Coronary artery (tissue), 2 donors: ENCODE measurements around the gene ABHD6.
"Not testable (repeated sequence)": the region's sequence is repeated elsewhere in the genome, so short reads cannot be mapped to it uniquely, and the experiment has no call there.

Experiments used
- DNase-seq: peaks from one replicate; pipeline ENCODE4 v3.0.0-alpha.2; 2017; ENCODE audit warnings: low spot score
- H3K27ac ChIP-seq, 2 donors: fragments of 200-600 bp; sonication (generic); one replicate each; pipeline ENCODE4 v1.5.1; 2016 to 2019
- H3K4me3 ChIP-seq: fragments of 200-600 bp; sonication (generic); 2 replicates; pipeline ENCODE4 v1.5.1; 2016; ENCODE audit warnings: mild to moderate bottlenecking, moderate library complexity
- TF ChIP-seq, protein P1 (sequence below): fragments of 200-600 bp; sonication (generic); IDR thresholded peaks from one replicate; pipeline ENCODE4 v1.5.1; 2019; ENCODE audit warnings: antibody characterized with exemption

ABHD6 gene

DNA sequence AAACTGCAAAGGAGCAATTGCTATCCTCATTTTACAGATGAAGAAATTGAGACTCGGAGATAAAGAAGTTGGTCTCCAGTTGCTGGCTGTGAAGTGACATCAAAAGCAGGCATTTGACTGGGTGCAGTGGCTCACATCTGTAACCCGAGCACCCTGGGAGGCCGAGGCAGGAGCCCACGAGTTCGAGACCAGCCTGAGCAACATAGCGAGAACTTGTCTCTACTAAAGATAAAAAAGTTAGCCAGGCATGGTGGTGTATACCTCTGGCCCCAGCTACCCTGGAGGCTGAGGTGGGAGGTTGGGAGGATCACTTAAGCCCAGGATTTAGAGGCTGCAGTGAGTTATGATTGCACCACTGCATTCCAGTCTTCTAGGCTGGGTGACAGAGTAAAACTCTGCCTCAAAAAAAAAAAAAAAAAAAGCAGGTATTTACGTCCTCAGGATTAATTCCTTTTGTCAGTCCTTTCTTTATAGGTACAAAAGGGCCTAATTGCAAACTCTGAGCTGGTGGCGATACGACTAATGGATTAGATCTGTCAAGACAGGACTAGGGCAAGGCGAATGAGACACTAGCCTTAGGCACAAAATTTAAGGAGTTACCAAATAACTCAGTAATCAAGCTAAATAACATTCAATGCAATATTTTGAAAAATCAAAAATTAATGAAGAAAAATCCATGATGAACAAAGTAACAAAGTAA is 20.9 kb upstream of the ABHD6 start:
- DNase-seq: peak; percentile 41
- TF ChIP-seq, protein P1, sequence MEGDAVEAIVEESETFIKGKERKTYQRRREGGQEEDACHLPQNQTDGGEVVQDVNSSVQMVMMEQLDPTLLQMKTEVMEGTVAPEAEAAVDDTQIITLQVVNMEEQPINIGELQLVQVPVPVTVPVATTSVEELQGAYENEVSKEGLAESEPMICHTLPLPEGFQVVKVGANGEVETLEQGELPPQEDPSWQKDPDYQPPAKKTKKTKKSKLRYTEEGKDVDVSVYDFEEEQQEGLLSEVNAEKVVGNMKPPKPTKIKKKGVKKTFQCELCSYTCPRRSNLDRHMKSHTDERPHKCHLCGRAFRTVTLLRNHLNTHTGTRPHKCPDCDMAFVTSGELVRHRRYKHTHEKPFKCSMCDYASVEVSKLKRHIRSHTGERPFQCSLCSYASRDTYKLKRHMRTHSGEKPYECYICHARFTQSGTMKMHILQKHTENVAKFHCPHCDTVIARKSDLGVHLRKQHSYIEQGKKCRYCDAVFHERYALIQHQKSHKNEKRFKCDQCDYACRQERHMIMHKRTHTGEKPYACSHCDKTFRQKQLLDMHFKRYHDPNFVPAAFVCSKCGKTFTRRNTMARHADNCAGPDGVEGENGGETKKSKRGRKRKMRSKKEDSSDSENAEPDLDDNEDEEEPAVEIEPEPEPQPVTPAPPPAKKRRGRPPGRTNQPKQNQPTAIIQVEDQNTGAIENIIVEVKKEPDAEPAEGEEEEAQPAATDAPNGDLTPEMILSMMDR: no peak
- Histone ChIP-seq H3K27ac (no peak overlapping the region), H3K4me3 (no peak overlapping the region)

GRCh38 chr3:58217209-58217811 is 20.3 kb upstream of the ABHD6 start:
- H3K27ac ChIP-seq: peak overlapping the region in 1 of 2 donors; percentile 48
- no peak overlapping the region for H3K4me3 ChIP-seq
- peak; percentile 81 for DNase-seq
- TF ChIP-seq, protein P1: peak; percentile 78

- DNase-seq: no peak
- TF ChIP-seq, protein P1: no peak
These were observed 18.7 kb upstream of the ABHD6 start for GRCh38 chr3:58218904-58219303.

GRCh38 chr3:58222161-58222724 is 15.3 kb upstream of the ABHD6 start:
- DNase-seq: peak; percentile 26
- TF ChIP-seq, protein P1: no peak
- H3K27ac ChIP-seq: no peak overlapping the region
- H3K4me3 ChIP-seq: no peak overlapping the region

More at GRCh38 chr3:58218904-58219303, 18.7 kb upstream of the ABHD6 start:
- no peak overlapping the region for H3K27ac ChIP-seq
- no peak overlapping the region for H3K4me3 ChIP-seq

- Histone ChIP-seq H3K4me3 (no peak overlapping the region), H3K27ac (no peak overlapping the region)
- TF ChIP-seq, protein P1: no peak
- DNase-seq: no peak
These were observed 13.7 kb upstream of the ABHD6 start for GRCh38 chr3:58223855-58224254.

DNA sequence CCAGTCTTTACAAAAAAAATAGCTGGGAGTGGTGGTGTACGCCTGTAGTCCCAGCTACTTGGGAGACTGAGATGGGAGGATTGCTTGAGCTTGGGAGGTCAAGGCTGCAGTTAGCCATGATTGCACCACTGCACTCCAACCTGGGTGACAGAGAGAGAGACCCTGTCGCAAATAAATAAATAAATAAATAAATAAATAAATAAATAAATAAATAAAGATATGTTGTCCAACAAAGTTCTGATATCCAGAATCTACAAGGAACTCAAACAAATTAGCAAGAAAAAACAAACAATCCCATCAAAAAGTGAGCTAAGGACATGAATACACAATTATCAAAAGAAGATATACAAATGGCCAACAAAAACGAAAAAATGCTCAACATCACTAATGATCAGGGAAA is 9.7 kb upstream of the ABHD6 start:
- DNase-seq, H3K27ac ChIP-seq, H3K4me3 ChIP-seq: not testable (repeated sequence)

DNA sequence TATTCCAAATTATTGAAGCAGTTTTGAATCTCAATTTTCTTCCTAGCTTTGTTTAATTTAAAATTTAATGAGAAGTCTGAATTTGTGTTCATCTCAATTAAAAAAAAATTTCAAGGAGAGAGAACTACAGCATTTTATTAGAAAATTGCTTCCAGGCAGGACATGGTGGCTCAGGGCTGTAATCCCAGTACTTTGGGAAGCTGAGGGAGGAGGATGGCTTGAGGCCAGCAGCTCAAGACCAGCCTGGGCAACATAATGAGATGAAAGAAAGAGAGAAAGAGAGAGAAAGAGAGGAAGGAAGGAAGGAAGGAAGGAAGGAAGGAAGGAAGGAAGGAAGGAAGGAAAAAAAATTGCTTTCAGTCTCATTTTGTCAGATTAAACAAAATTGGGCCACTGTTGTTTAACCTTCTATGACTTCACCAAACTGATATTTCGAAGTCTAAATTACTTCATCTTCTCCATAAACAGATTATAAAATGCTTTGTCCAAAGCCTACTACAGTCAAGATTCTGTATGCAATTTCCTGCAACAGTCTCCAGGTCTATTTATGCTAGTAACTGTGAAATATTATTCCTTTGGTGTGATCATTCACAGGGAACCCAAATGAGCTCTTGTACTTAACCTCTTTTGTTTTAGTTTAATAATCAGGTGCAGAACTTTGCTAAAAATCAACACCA is 6.6 kb upstream of the ABHD6 start:
- TF ChIP-seq, protein P1: no peak
- no peak overlapping the region for H3K27ac ChIP-seq
- no peak overlapping the region for H3K4me3 ChIP-seq
- DNase-seq: no peak
